HCEC 1CT (cell line): ENCODE measurements around the gene ARID3A.

Source experiments
- DNase-seq: peaks from one replicate; pipeline ENCODE4 v3.0.0-alpha.2; 2017

Gene ARID3A

GRCh38 chr19:931860-932647 lies 6.2 kb downstream of the ARID3A start:
- no peak for DNase-seq

GRCh38 chr19:932648-933552 lies 7.1 kb downstream of the ARID3A start:
- peak; percentile 96 for DNase-seq

- DNase-seq = no peak
Measured at GRCh38 chr19:933553-933882, 7.7 kb downstream of the ARID3A start.

GRCh38 chr19:934197-934840 lies 8.5 kb downstream of the ARID3A start:
- DNase-seq = no peak

GRCh38 chr19:934865-935479 lies 9.1 kb downstream of the ARID3A start:
- DNase-seq = peak; percentile 60

- no peak for DNase-seq
Measured at GRCh38 chr19:936175-936546, 10.3 kb downstream of the ARID3A start.

- DNase-seq = no peak
Measured at GRCh38 chr19:937259-937694, 11.4 kb downstream of the ARID3A start.

GRCh38 chr19:938233-938923 lies 12.5 kb downstream of the ARID3A start:
- DNase-seq = no peak

GRCh38 chr19:939439-939838 lies 13.6 kb downstream of the ARID3A start:
- no peak for DNase-seq

- DNase-seq = no peak
Measured at GRCh38 chr19:939922-940321, 14.1 kb downstream of the ARID3A start.

- no peak for DNase-seq
Measured at GRCh38 chr19:940591-941291, 14.9 kb downstream of the ARID3A start.

GRCh38 chr19:941292-942132 lies 15.7 kb downstream of the ARID3A start:
- DNase-seq = no peak

- DNase-seq = no peak
Measured at GRCh38 chr19:942133-942645, 16.4 kb downstream of the ARID3A start.

- DNase-seq = no peak
Measured at GRCh38 chr19:943551-944170, 17.8 kb downstream of the ARID3A start.

- DNase-seq = no peak
Measured at GRCh38 chr19:944171-944567, 18.3 kb downstream of the ARID3A start.

- no peak for DNase-seq
Measured at GRCh38 chr19:944663-945241, 18.9 kb downstream of the ARID3A start.

GRCh38 chr19:945401-946252 lies 19.8 kb downstream of the ARID3A start:
- no peak for DNase-seq

GRCh38 chr19:947090-947706 lies 21.4 kb downstream of the ARID3A start:
- DNase-seq = no peak
